Stomach (tissue), 4 donors: Measurements from ENCODE around the gene SUCLG2.

Source experiments
- EP300 ChIP-seq: sonication (generic); formaldehyde crosslinking; IDR thresholded peaks from one replicate; pipeline ENCODE4 v1.6.1; 2017; ENCODE audit warnings: antibody characterized with exemption
- POLR2A ChIP-seq, 4 donors: fragments of 450-650 bp; IDR thresholded peaks; one replicate each; pipeline ENCODE4 v1.6.1; 2016; ENCODE audit warnings: antibody characterized with exemption in 4 of 4, control low read depth in 2 of 4, mild to moderate bottlenecking in 1 of 4, moderate library complexity in 1 of 4
- TF ChIP-seq, protein P1 (sequence below), 7 experiments: fragments of 450-650 bp in 4 of 7; fragments of 200-600 bp in 3 of 7; sonication (generic) in 3 of 7; IDR thresholded peaks; one replicate each; pipeline ENCODE4 v1.5.1; 2016 to 2019; ENCODE audit warnings: antibody characterized with exemption in 7 of 7, control low read depth in 2 of 7, mild to moderate bottlenecking in 1 of 7

DNA sequence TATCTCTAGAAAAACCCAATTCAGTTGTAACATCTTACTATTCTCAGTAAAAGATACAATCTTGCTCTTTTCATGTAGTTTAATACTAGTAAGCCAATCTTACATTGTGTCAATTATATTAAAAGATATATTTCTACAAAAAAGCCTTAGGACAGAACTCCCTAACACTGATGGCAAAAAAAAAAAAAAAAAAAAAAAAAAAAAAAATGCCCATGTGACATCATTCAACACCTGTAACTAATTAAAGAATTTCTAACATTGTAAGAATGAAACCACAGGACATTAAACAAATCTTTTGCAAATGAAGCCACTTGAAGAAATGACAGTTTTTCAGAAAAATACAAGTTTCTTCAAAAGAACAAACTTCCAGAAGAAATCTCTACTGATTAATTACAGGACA, 119.8 kb downstream of the SUCLG2 start:
- TF ChIP-seq, protein P1, sequence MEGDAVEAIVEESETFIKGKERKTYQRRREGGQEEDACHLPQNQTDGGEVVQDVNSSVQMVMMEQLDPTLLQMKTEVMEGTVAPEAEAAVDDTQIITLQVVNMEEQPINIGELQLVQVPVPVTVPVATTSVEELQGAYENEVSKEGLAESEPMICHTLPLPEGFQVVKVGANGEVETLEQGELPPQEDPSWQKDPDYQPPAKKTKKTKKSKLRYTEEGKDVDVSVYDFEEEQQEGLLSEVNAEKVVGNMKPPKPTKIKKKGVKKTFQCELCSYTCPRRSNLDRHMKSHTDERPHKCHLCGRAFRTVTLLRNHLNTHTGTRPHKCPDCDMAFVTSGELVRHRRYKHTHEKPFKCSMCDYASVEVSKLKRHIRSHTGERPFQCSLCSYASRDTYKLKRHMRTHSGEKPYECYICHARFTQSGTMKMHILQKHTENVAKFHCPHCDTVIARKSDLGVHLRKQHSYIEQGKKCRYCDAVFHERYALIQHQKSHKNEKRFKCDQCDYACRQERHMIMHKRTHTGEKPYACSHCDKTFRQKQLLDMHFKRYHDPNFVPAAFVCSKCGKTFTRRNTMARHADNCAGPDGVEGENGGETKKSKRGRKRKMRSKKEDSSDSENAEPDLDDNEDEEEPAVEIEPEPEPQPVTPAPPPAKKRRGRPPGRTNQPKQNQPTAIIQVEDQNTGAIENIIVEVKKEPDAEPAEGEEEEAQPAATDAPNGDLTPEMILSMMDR (IDR thresholded peaks at IDR 0.05), result no peak
- TF ChIP-seq POLR2A (IDR thresholded peaks at IDR 0.05) (no peak), EP300 (no peak)
